ENCODE results near the gene MRTFB.

GRCh38 chr16:14132696-14133048, 61.6 kb downstream of the MRTFB start:
- TF ChIP-seq CTCF (IDR thresholded peaks at IDR 0.05; ENCODE audit: insufficient read depth, low read length) (no peak), POLR2AphosphoS5 (IDR thresholded peaks at IDR 0.05; ENCODE audit: low read depth) (no peak), REST (IDR thresholded peaks at IDR 0.05; ENCODE audit: insufficient replicate concordance, low read depth) (no peak), SPI1 (IDR thresholded peaks at IDR 0.05; ENCODE audit: borderline replicate concordance, low read depth) (no peak), GABPA (IDR thresholded peaks at IDR 0.05; ENCODE audit: low read depth) (no peak)

Data from HL-60 (cell line).